Mesothelial cell of epicardium (in vitro differentiated cells): Measurements from ENCODE around the gene ACHE. TPM values are rescaled to one million over a fixed set of nuclear protein-coding genes. Genes with fewer than 3 reads are reported as not detected.
A peak's percentile ranks its signal among the peaks of the same experiment; 100 is the strongest.
"Not testable (repeated sequence)": the region's sequence is repeated elsewhere in the genome, so short reads cannot be mapped to it uniquely, and the experiment has no call there.

ENCODE experiments used
- DNase-seq, 2 experiments: peaks; one replicate each; pipeline ENCODE4 v3.0.0; 2021; ENCODE audit warnings: low spot score in 2 of 2; ENCODE audit not compliant: unreplicated experiment in 2 of 2
- H3K27ac Mint-ChIP-seq: 2 replicates; pipeline ENCODE4 v1.8.0; 2021; ENCODE audit warnings: mixed read lengths
- H3K27me3 Mint-ChIP-seq: 2 replicates; pipeline ENCODE4 v1.8.0; 2021; ENCODE audit warnings: low read depth, mixed read lengths
- H3K36me3 Mint-ChIP-seq: 2 replicates; pipeline ENCODE4 v1.8.0; 2021; ENCODE audit warnings: mixed read lengths
- H3K4me1 Mint-ChIP-seq: 2 replicates; pipeline ENCODE4 v1.8.0; 2021; ENCODE audit warnings: mixed read lengths
- H3K4me3 Mint-ChIP-seq: 2 replicates; pipeline ENCODE4 v1.8.0; 2021; ENCODE audit warnings: mild to moderate bottlenecking, moderate library complexity, mixed read lengths
- H3K9me3 Mint-ChIP-seq: 2 replicates; pipeline ENCODE4 v1.8.0; 2021; ENCODE audit warnings: mixed read lengths
- total RNA-seq: library from RNA; stranded (reverse); gene quantifications from 3 replicates; pipeline ENCODE4 v1.2.1, GENCODE V29; 2021
- TF ChIP-seq, protein P1 (sequence below): fragments of 200-600 bp; sonication (generic); IDR thresholded peaks from one replicate; pipeline ENCODE4 v1.5.0; 2021; ENCODE audit warnings: antibody characterized with exemption; ENCODE audit not compliant: unreplicated experiment

Gene ACHE
- total RNA-seq, 1 donor from 2014 or later: 9.6 TPM

DNA sequence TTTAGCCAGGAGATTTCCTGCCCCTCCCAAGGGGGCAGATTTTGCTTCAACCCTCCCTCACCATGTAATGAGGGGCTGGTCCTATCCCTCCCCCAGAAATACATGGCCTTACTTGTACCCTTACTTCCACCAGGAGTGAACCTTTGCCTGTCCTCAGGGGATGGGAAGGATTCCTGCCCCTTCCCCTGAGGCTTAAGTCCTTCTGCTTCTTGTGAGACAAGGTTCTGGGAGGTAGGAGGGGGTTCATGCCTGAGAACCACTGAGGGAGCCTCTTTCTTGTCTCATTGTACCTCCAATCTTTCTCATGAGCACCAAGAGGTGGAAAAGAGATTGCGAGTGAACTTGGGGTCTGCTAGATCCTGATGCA is 34.1 kb upstream of the ACHE start:
- no peaks in the 10 kb centered on the region for H3K27me3 Mint-ChIP-seq
- peaks cover 12% of the 10 kb centered on the region for H3K9me3 Mint-ChIP-seq
- peak overlapping the region; percentile 94 for H3K27ac Mint-ChIP-seq
- TF ChIP-seq, protein P1, sequence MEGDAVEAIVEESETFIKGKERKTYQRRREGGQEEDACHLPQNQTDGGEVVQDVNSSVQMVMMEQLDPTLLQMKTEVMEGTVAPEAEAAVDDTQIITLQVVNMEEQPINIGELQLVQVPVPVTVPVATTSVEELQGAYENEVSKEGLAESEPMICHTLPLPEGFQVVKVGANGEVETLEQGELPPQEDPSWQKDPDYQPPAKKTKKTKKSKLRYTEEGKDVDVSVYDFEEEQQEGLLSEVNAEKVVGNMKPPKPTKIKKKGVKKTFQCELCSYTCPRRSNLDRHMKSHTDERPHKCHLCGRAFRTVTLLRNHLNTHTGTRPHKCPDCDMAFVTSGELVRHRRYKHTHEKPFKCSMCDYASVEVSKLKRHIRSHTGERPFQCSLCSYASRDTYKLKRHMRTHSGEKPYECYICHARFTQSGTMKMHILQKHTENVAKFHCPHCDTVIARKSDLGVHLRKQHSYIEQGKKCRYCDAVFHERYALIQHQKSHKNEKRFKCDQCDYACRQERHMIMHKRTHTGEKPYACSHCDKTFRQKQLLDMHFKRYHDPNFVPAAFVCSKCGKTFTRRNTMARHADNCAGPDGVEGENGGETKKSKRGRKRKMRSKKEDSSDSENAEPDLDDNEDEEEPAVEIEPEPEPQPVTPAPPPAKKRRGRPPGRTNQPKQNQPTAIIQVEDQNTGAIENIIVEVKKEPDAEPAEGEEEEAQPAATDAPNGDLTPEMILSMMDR: no peak
- H3K4me1 Mint-ChIP-seq: peaks cover 17% of the 10 kb centered on the region
- DNase-seq: no peak
- H3K36me3 Mint-ChIP-seq: peaks cover 10% of the 10 kb centered on the region
- no peak overlapping the region for H3K4me3 Mint-ChIP-seq

DNA sequence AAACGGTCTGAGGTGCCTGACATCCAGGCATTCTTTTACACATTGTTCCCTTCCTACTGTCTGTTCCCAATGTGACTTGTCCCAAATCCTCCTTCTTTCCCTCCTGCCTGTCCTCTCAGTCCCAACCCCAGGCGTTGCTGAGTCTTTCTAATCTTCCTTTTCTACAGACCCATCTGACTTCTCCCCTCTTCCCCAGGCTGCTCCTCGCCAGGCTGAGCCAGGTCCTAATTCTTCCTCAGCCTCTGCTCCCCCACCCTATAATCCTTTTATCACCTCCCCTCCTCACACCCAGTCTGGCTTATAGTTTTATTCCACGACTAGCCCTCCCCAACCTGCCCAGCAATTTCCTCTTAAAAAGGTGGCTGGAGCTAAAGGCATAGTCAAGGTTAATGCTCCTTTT is 27.9 kb upstream of the ACHE start:
- H3K4me3 Mint-ChIP-seq, H3K9me3 Mint-ChIP-seq, H3K27ac Mint-ChIP-seq, H3K27me3 Mint-ChIP-seq, DNase-seq, H3K36me3 Mint-ChIP-seq: not testable (repeated sequence)
- peaks cover 10% of the 10 kb centered on the region for H3K4me1 Mint-ChIP-seq

DNA sequence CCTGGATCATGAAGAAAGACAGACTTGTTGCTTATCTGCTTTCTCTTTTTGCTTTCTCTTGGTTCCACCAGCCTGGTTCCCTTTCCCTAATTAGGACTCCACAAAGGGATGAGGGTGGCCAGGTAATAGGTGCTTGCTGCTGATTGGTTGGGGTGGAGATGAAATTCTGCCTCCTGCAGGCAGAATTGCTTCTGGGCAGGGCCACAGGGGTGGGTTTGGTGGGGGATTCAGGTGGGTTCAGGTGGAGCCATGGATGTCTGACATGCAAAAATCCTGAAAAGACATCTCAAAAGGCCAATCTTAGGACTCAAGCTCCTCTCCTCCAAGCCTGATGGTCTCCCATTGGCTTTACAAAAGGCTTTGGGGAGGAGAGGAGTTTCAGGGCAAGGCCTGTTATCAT is 25.4 kb upstream of the ACHE start:
- DNase-seq: no peak
- Mint-ChIP-seq H3K27me3 (no peaks in the 10 kb centered on the region), H3K27ac (no peak overlapping the region), H3K36me3 (no peaks in the 10 kb centered on the region), H3K9me3 (no peaks in the 10 kb centered on the region), H3K4me1 (peaks cover 19% of the 10 kb centered on the region), H3K4me3 (no peak overlapping the region)
- TF ChIP-seq, protein P1: no peak

DNA sequence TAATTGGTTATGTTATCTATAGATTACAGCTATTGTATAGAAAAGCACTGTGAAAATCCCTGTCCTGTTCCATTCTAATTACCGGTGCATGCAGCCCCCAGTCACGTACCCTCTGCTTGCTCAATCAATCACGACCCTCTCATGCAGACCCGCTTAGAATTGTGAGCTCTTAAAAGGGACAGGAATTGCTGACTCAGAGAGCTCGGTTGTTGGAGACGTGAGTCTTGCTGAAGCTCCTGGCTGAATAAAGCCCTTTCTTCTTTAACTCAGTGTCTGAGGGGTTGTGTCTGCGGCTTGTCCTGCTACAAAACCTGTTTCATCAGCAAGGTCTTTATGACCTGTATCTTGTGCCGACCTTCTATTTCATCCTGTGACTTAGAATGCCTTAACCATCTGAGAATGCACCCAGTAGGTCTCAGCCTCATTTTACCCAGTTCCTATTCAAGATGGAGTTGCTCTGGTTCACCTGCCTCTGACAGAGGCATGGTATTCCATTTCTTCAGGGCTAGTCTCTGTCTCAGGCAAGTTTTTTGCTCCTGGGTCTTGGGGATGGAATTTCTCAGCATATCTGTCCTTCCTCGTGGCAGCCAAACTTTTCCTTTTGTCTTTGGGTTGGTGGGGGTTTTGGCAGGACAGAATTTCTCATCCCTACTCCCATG is 24.2 kb upstream of the ACHE start:
- H3K27ac Mint-ChIP-seq, H3K27me3 Mint-ChIP-seq, DNase-seq, H3K9me3 Mint-ChIP-seq, H3K4me3 Mint-ChIP-seq, H3K36me3 Mint-ChIP-seq: not testable (repeated sequence)
- peaks cover 19% of the 10 kb centered on the region for H3K4me1 Mint-ChIP-seq

DNA sequence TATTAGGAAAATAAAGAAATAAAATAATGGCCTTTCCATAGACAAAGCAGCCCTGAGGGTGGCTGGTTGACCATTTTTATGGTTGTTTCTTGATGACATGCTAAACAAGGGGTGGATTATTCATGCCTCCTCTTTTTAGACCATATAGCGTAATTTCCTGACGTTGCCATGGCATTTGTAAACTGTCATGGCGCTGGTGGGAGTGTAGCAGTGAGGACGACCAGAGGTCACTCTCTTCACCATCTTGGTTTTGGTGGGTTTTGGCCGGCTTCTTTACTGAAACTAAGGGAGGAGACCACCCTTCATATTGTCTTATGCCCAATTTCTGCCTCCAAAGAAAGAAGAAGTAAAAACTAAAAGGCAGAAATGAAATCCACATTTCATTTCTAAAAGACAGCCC is 23.6 kb upstream of the ACHE start:
- DNase-seq, H3K27ac Mint-ChIP-seq, H3K27me3 Mint-ChIP-seq: not testable (repeated sequence)

DNA sequence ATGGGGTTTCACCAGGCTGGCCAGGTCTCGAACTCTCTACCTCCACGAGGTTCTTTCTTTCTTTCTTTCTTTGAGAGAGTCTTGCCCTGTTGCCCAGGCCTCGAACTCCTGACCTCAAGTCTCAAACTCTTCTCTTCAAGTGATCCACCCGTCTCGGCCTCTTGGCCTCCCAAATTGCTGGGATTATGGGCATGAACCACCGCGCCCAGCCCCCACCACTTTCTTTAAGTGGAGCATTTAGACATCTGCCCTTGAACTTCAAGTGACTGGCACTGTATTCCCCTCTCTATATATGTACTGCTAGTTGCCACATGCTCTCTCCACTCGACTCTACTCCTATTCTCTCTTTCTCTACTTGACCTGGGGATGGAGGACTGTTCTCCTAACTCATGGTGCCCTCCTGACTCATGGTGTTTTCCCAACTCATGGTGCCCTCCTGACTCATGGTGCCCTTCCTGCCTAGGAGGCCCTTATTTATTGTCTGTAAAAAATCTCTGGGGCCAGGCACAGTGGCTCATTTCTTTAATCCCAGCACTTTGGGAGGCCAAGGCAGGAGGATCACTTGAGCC is 19.3 kb upstream of the ACHE start:
- H3K4me1 Mint-ChIP-seq: peaks cover 9% of the 10 kb centered on the region
- H3K9me3 Mint-ChIP-seq: no peaks in the 10 kb centered on the region
- H3K27me3 Mint-ChIP-seq: no peaks in the 10 kb centered on the region
- no peak for DNase-seq
- H3K27ac Mint-ChIP-seq: no peak overlapping the region
- no peaks in the 10 kb centered on the region for H3K36me3 Mint-ChIP-seq
- H3K4me3 Mint-ChIP-seq: no peak overlapping the region
- TF ChIP-seq, protein P1: no peak

More for the DNA sequence above, 23.6 kb upstream of the ACHE start:
- not testable (repeated sequence) for H3K36me3 Mint-ChIP-seq, H3K9me3 Mint-ChIP-seq, H3K4me3 Mint-ChIP-seq
- peaks cover 19% of the 10 kb centered on the region for H3K4me1 Mint-ChIP-seq

DNA sequence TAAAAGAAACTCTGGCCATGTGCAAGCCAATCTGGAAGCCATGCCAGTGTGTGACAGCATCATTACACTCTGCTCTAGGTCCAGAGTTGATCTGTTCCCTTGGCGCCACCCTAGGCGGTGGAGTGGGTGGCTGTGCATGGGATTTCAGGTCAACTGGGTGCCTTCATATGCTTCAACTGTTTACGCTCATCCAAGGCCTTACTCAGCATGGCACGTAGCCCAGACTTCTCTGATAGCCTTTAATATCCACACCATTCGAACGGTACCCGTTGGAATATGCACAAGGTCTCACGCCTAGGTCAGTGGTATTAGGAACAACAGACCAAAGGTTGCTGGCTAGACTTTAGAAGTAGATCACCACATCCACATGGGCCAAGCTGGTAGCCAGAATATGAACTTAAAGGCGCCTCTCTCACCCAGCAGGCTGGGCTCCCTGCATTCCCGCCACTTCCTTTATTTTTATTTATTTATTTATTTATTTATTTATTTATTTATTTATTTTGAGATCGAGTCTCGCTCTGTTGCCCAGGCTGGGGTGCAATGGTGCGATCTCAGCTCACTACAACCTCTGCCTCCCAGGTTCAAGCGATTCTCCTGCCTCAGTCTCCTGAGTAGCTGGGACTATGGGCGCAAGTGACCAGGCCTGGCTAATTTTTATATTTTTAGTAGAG is 18.7 kb upstream of the ACHE start:
- Mint-ChIP-seq H3K9me3 (no peaks in the 10 kb centered on the region), H3K27ac (no peak overlapping the region), H3K36me3 (no peaks in the 10 kb centered on the region), H3K4me3 (no peak overlapping the region), H3K4me1 (peaks cover 9% of the 10 kb centered on the region), H3K27me3 (no peaks in the 10 kb centered on the region)
- no peak for DNase-seq
- TF ChIP-seq, protein P1: no peak
